CD4-positive, alpha-beta T cell treated with Interleukin-12 subunit alpha and Interleukin-12 subunit beta, for 1 hour (primary cell): ENCODE results near the gene CTDSPL.
"Not testable (repeated sequence)": the region's sequence is repeated elsewhere in the genome, so short reads cannot be mapped to it uniquely, and the experiment has no call there.

Experiments
- DNase-seq: peaks from one replicate; pipeline ENCODE4 v3.0.0-alpha.2; 2020

CTDSPL gene

DNA sequence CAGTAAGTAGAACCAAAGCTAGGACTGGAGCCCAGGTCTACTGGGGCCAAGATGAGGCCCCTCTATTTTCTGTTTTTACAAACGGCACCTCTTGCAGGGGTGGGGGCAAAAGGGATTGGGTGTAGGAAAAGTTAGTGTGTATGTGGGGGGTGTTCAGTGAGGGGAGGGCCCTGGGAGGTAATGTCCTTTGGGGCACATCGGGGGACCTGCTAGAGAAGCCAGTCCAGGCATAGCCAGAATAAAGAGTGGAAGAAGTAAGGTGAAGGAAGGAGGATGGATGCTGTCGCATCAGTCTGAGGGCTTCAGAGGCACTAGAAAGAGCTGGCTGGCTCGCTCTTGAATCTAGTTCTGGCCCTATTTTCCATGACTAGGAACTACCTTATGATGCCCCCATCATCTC is 165.2 kb downstream of the CTDSPL start:
- no peak for DNase-seq

DNA sequence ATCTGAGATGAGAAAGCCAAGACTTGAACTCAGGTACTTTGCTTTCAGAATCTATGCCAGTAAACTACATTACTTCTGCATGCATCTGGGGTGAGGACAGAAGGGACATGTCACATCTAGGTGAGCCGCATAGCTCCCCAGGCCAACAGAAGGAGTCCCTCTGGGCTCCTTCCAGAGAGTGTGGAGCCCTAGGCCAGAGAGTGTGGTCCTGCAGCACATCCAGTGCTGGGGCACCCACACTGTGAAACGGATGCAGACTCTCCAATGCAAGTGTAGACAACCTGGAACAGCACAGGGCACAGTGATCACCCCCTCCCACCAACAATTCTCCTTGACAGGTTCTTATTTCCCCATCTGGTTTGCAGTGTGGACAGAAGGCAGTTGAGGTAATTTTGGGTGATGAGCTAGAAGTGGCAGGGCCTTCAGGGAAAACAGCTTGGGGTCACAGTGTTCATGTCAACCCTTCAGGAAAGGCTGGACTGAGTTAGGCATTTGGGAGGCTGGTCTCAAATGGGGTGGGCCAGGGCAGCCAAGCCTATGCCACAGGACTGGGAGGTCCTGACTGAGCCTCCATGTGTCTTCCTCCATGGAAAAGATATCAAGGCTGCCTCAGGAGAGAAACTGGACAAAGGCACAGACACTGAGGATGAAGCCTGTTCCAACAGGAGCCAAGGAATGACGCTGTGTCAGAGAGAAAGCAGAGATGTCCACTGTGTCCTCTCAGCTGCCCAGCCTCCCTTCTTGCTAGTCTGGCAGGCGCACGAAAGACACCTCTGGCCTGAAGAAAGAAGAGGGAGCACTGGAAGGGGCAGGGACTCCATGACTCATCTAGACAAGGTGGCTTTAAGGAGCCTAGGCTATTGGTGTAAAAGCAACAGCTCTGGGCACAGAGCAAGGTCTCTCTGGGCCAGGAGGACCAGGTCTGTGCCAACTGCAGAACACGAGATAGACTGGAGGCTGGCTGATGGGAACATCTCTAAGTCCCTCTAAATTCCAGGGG is 166.1 kb downstream of the CTDSPL start:
- no peak for DNase-seq

DNA sequence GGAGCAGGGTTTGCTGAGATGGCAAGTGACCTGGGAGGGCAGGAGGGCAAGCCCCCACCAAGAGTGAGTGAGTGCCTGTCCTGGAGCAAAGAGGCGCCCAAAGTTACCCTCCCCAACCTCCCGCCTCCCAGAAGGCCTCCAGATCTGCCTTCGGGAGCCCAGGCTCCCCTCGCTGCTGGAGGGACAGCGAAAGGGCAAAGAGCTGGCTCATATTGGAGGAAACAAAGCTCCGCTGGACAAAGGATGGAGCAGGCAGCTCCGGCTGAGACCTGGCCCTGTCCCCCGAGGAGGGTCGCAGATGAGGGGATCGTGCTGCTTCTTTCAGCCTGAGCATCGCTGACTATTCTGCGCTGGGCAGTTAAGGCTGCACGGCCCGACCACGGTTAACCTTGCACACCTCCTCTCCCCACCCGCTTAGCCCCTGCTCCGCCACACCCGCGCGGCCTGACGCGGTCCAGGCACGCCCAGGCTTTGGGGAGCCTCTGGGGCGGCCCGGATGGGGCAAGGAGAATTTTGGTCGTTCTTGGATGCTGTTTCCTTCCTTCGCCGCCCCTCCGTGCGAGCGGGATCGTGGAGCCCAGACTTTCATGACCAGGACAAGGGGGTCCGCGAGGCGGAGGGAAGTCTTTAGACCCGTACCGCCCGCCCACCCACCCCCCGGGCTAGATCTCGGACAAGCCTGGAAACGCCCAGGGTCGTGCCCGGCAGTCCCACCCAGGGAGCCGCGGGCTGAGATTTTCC is 167.1 kb downstream of the CTDSPL start:
- DNase-seq: no peak

DNA sequence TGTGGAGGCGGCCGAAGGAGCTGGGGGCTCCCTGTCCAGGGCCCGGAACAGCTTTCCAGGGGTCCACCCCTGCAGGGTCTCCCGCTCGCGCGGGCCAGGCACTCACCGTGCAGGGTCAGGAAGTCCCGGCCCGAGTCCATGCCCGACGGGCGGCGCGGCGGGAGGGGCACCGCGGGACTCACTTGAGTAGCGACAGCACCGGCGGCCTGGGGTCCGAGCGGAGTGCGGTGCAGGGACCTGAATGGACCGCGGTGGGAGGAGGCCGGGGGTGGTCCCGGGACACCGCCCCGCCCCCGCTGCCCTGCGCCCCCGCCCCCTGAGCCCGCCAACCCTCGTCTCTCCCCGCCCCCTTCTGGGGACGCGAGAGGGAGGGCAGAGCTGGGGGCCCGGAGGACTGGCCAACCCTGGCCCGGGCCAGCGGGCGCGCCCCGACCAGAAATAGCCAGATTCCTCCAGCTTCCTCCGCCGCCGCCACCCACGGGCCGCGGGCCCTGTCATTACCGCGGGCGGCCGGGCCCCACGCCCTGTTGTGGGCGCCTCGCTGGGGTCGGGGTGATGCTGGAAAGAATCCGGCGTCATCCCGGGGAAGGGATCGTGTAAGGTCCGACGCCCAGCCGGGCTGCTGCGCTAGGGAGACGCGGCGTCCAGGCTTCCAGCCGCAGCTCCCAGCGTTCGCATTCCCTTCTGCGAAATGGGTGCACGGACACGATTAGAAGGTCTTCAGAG is 167.9 kb downstream of the CTDSPL start, which contains the start of gene PLCD1:
Gene PLCD1, minus strand, starts transcription at position 243 of the 726 bp plus-strand sequence. Its CDS starts 103 bp downstream, at position 140.
- DNase-seq: peak; percentile 67

DNA sequence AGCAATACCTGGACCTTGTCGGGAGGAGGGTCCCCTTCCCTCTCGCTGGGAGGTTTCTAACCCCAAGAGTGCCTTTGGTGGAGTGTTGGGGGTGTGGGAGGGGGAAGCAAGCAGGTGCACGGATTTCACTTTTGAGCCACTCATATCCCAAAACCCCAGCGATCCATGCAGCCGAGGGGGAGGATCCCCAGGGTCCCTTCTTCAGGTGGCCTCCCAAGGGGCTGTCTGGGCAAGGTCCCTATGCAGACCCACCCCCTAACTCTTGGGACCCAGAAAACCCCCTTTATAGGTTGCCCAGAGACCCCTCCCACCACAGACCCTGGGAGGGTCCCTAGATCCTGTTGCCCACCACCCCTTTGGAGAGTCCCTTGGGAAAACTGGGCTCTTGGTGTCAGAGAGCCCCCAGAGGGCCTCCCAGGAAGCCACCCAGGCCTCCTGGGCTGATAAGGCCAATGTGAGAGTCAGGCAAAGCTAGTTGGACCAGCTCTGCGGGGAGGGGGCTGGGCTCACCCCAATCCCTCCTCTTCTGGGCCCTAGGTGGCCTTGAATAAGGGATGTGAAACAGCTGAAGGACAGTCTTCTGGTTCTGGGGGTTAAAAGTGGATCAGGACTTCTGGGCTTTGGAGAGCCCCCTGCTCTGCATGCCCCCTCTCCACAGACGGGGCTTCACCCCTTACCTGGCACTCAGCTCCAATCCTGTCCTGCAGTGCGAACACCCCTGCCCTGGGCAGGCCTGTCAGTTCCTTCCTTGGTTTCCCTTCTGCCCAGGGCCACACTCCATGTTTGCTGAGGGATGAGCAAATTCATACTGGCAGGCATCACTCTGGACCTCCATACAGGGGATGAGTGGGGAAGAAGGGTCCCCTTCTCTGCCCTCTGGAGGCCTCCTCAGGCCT is 168.7 kb downstream of the CTDSPL start:
- no peak for DNase-seq

DNA sequence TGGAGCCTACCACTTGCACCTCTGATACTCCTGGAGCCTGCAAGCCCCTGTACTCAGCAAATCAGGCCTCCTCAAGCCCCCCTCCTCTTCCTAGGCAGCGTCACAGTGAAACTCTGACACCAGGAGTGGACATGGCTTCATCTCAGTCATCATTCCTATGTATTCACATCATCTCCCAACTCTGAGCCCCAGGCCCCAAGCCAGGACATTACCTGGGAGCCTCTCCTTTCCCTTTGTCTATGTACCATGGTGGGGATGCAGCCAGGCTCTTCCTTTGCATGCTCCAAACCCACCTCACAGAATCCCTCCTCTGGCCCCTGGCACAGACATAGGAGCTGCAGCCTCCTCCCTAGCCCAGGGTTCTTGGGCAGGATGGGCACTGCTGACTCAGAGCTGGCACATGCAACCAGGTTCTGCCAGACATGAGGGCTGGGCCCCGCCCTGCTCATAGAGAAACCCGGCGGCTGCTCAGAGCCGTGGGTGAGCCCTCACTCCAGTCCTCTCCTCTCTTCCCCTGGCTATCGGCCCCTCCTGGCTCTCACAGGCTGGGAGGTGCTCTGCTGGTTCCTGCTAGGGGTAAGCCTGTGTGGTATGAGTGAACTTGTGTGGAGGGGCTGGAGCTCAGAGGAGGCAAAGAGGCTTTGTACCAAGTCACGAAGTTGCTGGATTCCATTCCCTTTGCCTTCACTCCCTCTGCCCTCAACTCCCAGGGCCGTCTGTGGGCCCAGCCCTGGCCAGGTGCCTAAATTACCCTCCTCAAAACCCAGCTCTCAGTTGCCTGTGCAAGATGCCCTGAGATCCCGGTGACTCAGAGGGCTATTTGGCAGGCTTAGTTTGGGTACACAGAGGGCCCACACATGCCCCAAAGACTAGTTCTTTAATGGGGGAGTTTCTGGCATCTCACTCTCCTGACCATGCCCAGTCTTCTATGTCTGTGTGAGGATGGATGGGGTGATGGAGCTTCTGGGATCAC is 169.6 kb downstream of the CTDSPL start:
- DNase-seq: peak; percentile 56

DNA sequence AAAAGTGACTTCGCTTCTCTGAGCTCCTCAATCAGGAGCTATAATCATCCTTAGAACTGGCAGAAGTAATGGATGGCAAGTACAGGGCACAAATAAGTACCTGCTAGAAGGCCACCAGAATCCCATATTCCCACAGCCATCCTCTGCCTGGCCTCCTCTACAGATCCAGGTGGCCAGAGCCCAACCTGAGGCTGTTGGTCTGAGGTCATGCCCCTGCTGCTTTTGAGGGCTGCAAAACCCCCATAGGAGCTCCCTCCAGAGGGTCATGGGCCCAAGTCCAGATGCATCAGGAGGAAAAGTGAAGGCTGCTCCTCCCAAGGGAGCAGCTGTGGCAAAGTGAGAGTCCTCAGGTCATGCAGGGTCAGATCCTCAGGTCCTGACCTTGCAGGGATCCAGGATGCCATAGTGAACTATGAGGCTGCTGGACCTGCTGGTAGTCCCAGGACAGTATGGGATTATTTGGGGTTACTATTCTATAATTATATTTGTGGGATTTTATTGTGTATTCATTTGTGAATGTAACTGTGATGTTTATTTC is 170.7 kb downstream of the CTDSPL start:
- no peak for DNase-seq

DNA sequence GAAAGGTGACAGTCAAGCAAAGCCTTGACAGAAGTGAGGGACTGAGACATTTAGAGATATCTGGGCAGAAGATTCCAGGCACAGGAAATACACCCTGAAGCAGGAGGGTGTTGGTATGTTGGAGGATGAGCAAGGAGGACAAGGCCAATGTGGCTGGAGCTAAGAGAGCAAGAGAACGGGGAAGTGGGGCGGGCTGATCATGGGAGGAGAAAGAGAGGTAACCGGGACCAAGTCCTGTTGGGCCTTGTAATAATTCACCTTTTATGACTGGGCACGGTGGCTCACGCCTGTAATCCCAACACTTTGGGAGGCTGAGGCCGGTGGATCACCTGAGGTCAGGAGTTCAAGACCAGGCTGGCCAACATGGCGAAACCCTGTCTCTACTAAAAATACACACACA is 171.9 kb downstream of the CTDSPL start:
- DNase-seq: not testable (repeated sequence)
